GM12878 (cell line): Measurements from ENCODE around the gene MAP6D1. TPM values are rescaled to one million over a fixed set of nuclear protein-coding genes. Genes with fewer than 3 reads are reported as not detected.

Experiments
- ATAC-seq: fragments of 200-7000 bp; cut with Tn5 transposase; 3 replicates; pipeline ENCODE4 v1.9.1; 2020; ENCODE audit warnings: mild to moderate bottlenecking, moderate library complexity
- BruUV-seq: library from RNA; stranded (reverse); fragments of 400-500 nt; replicated peaks from 2 replicates; lab custom pipeline; 2021; lab: Mats Ljungman, UMichigan
- CTCF ChIA-PET: fragments of 300-600 bp; sonication (Branson Sonifier 250); formaldehyde crosslinking; extraction: SDS; loops from one replicate; lab custom pipeline; 2021; ENCODE audit warnings: inconsistent platforms; lab: Yijun Ruan, JAX
- POLR2A ChIA-PET: fragments of 350-600 bp; formaldehyde crosslinking; extraction: SDS; loops from one replicate; lab custom pipeline; 2021; ENCODE audit warnings: inconsistent platforms; lab: Charles Lee
- RAD21 ChIA-PET: fragments of 300-600 bp; sonication (Branson Sonifier 250); formaldehyde crosslinking; loops from one replicate; lab custom pipeline; 2023; ENCODE audit warnings: antibody characterized with exemption; ENCODE audit not compliant: unreplicated experiment; lab: Charles Lee
- SMC1A ChIA-PET: fragments of 300-600 bp; sonication (Branson Sonifier 250); formaldehyde crosslinking; loops from one replicate; lab custom pipeline; 2023; ENCODE audit not compliant: unreplicated experiment, uncharacterized antibody; lab: Charles Lee
- DNase-seq: peaks from one replicate; pipeline ENCODE4 v3.0.0-alpha.2; 2011; ENCODE audit warnings: low read depth, low spot score
- FAIRE-seq: peaks from 3 replicates; lab custom pipeline; 2011; peaks lifted over from hg19 to GRCh38; lab: Jason Lieb, UNC
- H2AFZ ChIP-seq: 2 replicates; pipeline ENCODE4 v1.6.0; 2011; ENCODE audit warnings: low read depth, low read length, control low read depth; ENCODE audit not compliant: control insufficient read depth
- H3K27ac ChIP-seq: 2 replicates; pipeline ENCODE4 v1.5.1; 2011; ENCODE audit warnings: control low read depth; ENCODE audit not compliant: control insufficient read depth, insufficient read depth
- H3K27me3 ChIP-seq, 2 experiments: replicated peaks in 1 of 2; 2 replicates each; pipeline versions ENCODE4 v1.6.0 to v1.6.1; 2011; ENCODE audit warnings: low read length in 1 of 2; ENCODE audit not compliant: control insufficient read depth in 2 of 2, insufficient read depth in 2 of 2
- H3K36me3 ChIP-seq, 2 experiments: 2 replicates each; pipeline ENCODE4 v1.5.1; 2011; ENCODE audit warnings: low read length in 1 of 2; ENCODE audit not compliant: control insufficient read depth in 2 of 2, insufficient read depth in 2 of 2
- H3K4me1 ChIP-seq: 2 replicates; pipeline ENCODE4 v1.6.1; 2011; ENCODE audit warnings: mild to moderate bottlenecking, low read length, moderate library complexity, mixed read lengths; ENCODE audit not compliant: control insufficient read depth, insufficient read depth
- H3K4me2 ChIP-seq: 2 replicates; pipeline ENCODE4 v1.6.0; 2011; ENCODE audit warnings: control low read depth; ENCODE audit not compliant: control insufficient read depth, insufficient read depth
- H3K4me3 ChIP-seq: fragments of 200-600 bp; sonication (generic); 2 replicates; pipeline ENCODE4 v1.5.1; 2016
- H3K79me2 ChIP-seq: 2 replicates; pipeline ENCODE4 v1.6.0; 2011; ENCODE audit warnings: low read length; ENCODE audit not compliant: control insufficient read depth, insufficient read depth
- H3K9ac ChIP-seq: 2 replicates; pipeline ENCODE4 v1.8.0; 2011; ENCODE audit warnings: low read length, control low read depth, mixed read lengths; ENCODE audit not compliant: control insufficient read depth, insufficient read depth
- H3K9me3 ChIP-seq: replicated peaks from 3 replicates; pipeline ENCODE4 v1.5.1; 2011; ENCODE audit warnings: mild to moderate bottlenecking, low read length; ENCODE audit not compliant: control insufficient read depth, insufficient read depth
- H4K20me1 ChIP-seq: 2 replicates; pipeline ENCODE4 v1.6.0; 2011; ENCODE audit not compliant: control insufficient read depth, insufficient read depth
- CBFB ChIP-seq: IDR thresholded peaks from 2 replicates; pipeline ENCODE4 v1.6.1; 2016; ENCODE audit warnings: antibody characterized with exemption, low read depth
- HDGF ChIP-seq: fragments of 450-650 bp; IDR thresholded peaks from 2 replicates; pipeline ENCODE4 v1.6.1; 2016; ENCODE audit warnings: antibody characterized with exemption
- PAX5 ChIP-seq: IDR thresholded peaks from 2 replicates; pipeline ENCODE4 v1.6.1; 2011; ENCODE audit warnings: low read depth, low read length, borderline replicate concordance
- RFX5 ChIP-seq: IDR thresholded peaks from 2 replicates; pipeline ENCODE4 v1.6.1; 2011; ENCODE audit warnings: low read depth, low read length, improper control_type of control experiment
- SUZ12 ChIP-seq: fragments of 200-600 bp; sonication (generic); IDR thresholded peaks from one replicate; pipeline ENCODE4 v1.6.1; 2018; ENCODE audit warnings: antibody characterized with exemption, mild to moderate bottlenecking; ENCODE audit not compliant: unreplicated experiment
- TCF12 ChIP-seq: IDR thresholded peaks from 2 replicates; pipeline ENCODE4 v1.6.1; 2011; ENCODE audit warnings: low read depth, mild to moderate bottlenecking, low read length
- ZBTB11 ChIP-seq: fragments of 450-650 bp; formaldehyde crosslinking; IDR thresholded peaks from 2 replicates; pipeline ENCODE4 v1.5.0; 2022; ENCODE audit warnings: mild to moderate bottlenecking, missing genetic modification characterization
- WGBS: methylation state at CpG from one replicate; pipeline ENCODE4 v1.1.6; 2016; ENCODE audit warnings: low lambda C conversion rate; ENCODE audit not compliant: insufficient replicate concordance, insufficient coverage; ENCODE audit errors: missing lambda C conversion rate; 5-methylcytosine and 5-hydroxymethylcytosine counted together
- in situ Hi-C: fragments of 300-500 bp; cut with MboI; formaldehyde crosslinking; loops from 9 replicates; pipeline ENCODE4 v1.14.3; 2018; ENCODE audit warnings: mixed read lengths
- intact Hi-C: fragments of 100-400 bp; cut with micrococcal nuclease; formaldehyde crosslinking; loops from one replicate; pipeline ENCODE4 v1.14.2; 2022; ENCODE audit not compliant: unreplicated experiment
- polyA plus RNA-seq, 11 experiments: library from polyadenylated mRNA; depleted of rRNA in 4 of 11; unstranded in 6 of 11; stranded (reverse) in 5 of 11; fragments of >200 nt; fragmentation: Nextera tagmentation in 4 of 11; fragmentation: Illumina TruSeq in 1 of 11; extraction: Ambion mirVana in 4 of 11; extraction: Trizol in 1 of 11; gene quantifications; 1 replicate in 1 of 11; 2 replicates in 10 of 11; pipeline versions ENCODE4 v1.2.1 to v1.2.3, GENCODE V29; 2011 to 2016; ENCODE audit warnings: inconsistent platforms in 2 of 11, missing spikeins in 2 of 11, low read depth in 1 of 11
- total RNA-seq, 4 experiments: library from RNA; depleted of rRNA in 3 of 4; stranded (reverse); fragments of >200 nt in 3 of 4; fragmentation: Illumina TruSeq in 1 of 4; extraction: Trizol in 1 of 4; gene quantifications; 2 replicates each; pipeline versions ENCODE4 v1.2.1 to v1.2.3, GENCODE V29; 2013 to 2021

Gene MAP6D1
- total and polyA plus RNA-seq, 10 of the 15 experiments (the other 5 are each of a cell fraction or from before 2014, with no cell fraction given): 0.50 to 2.2 (median 1.2) TPM; not detected in 3

GRCh38 chr3:183829466-183829865 lies 4.1 kb upstream of the MAP6D1 start:
- no peak for FAIRE-seq

GRCh38 chr3:183828538-183828870 lies 3.1 kb upstream of the MAP6D1 start:
- no peaks in the 10 kb centered on the region for H3K27me3 ChIP-seq
- no peaks in the 10 kb centered on the region for H4K20me1 ChIP-seq
- H2AFZ ChIP-seq: no peak overlapping the region
- SMC1A ChIA-PET: no interaction called here
- H3K36me3 ChIP-seq: peaks cover 8 to 14% of the 10 kb centered on the region in 2 experiments; a peak in 3 of 4 replicates
- TF ChIP-seq ZBTB11 (CRISPR knock-in tag): no peak
- no peak for TF ChIP-seq SUZ12
- TF ChIP-seq CBFB: no peak
- TF ChIP-seq, all 136 proteins: peak for 0
- 97% methylated on average over 7 of the region's 7 CpGs for WGBS
- no peak overlapping the region for H3K4me3 ChIP-seq
- ChIA-PET POLR2A (no interaction called here), CTCF (interaction anchor here (0.6 kb wide), 1 partner anchor 57 kb away, joined by 3 read pairs; no protein-coding TSS in a partner anchor), RAD21 (no interaction called here)
- H3K4me1 ChIP-seq: peaks cover 10% of the 10 kb centered on the region; the same call in 1 of the 2 replicates
- H3K4me2 ChIP-seq: no peak overlapping the region
- FAIRE-seq: no peak
- intact Hi-C loops (no loop called here), in situ Hi-C loops (no loop called here)
- no peak for ATAC-seq
- BruUV-seq: no TSS peak
- no peak for DNase-seq
- no peaks in the 10 kb centered on the region for H3K9me3 ChIP-seq
- H3K79me2 ChIP-seq: no peaks in the 10 kb centered on the region
- H3K9ac ChIP-seq: no peak overlapping the region
- no peak overlapping the region for H3K27ac ChIP-seq

More at GRCh38 chr3:183829466-183829865, 4.1 kb upstream of the MAP6D1 start:
- TF ChIP-seq PAX5: no peak
- no peak for TF ChIP-seq TCF12
- no peak for TF ChIP-seq RFX5
- no peak for TF ChIP-seq HDGF
- ChIA-PET CTCF (no interaction called here), POLR2A (interaction anchor here (2.0 kb wide), 1 partner anchor 13 kb away, joined by 4 read pairs; no protein-coding TSS in a partner anchor), SMC1A (no interaction called here), RAD21 (no interaction called here)
- Histone ChIP-seq H3K27ac (no peak overlapping the region), H3K36me3 (peaks cover 10 to 14% of the 10 kb centered on the region in 2 experiments; a peak in 3 of 4 replicates), H3K27me3 (no peaks in the 10 kb centered on the region), H3K79me2 (no peaks in the 10 kb centered on the region), H4K20me1 (no peaks in the 10 kb centered on the region), H3K4me2 (no peak overlapping the region), H3K9me3 (no peaks in the 10 kb centered on the region), H3K4me3 (no peak overlapping the region), H2AFZ (no peak overlapping the region), H3K9ac (no peak overlapping the region), H3K4me1 (peaks cover 4% of the 10 kb centered on the region; the same call in 1 of the 2 replicates)
- WGBS: over 99% methylated on average over 9 of the region's 9 CpGs
- intact Hi-C loops: no loop called here
- DNase-seq (no peak), ATAC-seq (no peak)
- in situ Hi-C loops: no loop called here
- BruUV-seq: no TSS peak
